Colonic mucosa (tissue), 4 donors: ENCODE data around the gene VPS51. TPM values are rescaled to one million over a fixed set of nuclear protein-coding genes. Genes with fewer than 3 reads are reported as not detected.

Experiments used
- DNase-seq: peaks from one replicate; pipeline ENCODE4 v3.0.0-alpha.2; 2020
- H3K27ac ChIP-seq: fragments of 200-600 bp; one replicate; pipeline ENCODE4 v1.8.0; 2021
- H3K27me3 ChIP-seq: fragments of 200-600 bp; one replicate; pipeline ENCODE4 v1.8.0; 2021
- H3K36me3 ChIP-seq: fragments of 200-600 bp; one replicate; pipeline ENCODE4 v1.8.0; 2021
- H3K4me1 ChIP-seq: fragments of 200-600 bp; one replicate; pipeline ENCODE4 v1.8.0; 2021; ENCODE audit warnings: mild to moderate bottlenecking
- H3K4me3 ChIP-seq: fragments of 200-600 bp; one replicate; pipeline ENCODE4 v1.8.0; 2021
- H3K9ac ChIP-seq, 2 donors: one replicate each; pipeline ENCODE4 v1.7.0; 2013; ENCODE audit warnings: control low read depth in 2 of 2, low read depth in 2 of 2, low read length in 2 of 2
- H3K9me3 ChIP-seq: fragments of 200-600 bp; one replicate; pipeline ENCODE4 v1.8.0; 2021
- CTCF ChIP-seq: fragments of 200-600 bp; IDR thresholded peaks from one replicate; pipeline ENCODE4 v1.8.0; 2022; ENCODE audit warnings: antibody characterized with exemption, mild to moderate bottlenecking
- intact Hi-C: fragments of 100-400 bp; cut with DNase I; formaldehyde crosslinking; loops from one replicate; pipeline ENCODE4 v1.14.1; 2022
- total RNA-seq, 2 donors: library from RNA; stranded (reverse); fragmentation: NEBNext Ultra II Directional in 1 of 2; extraction: Animal tissue kit (Norgen Biotek cat#: 25700) in 1 of 2; gene quantifications; one replicate each; pipeline ENCODE4 v1.2.1, GENCODE V29; 2021
- donor health status: healthy.
- donor health status: DM: no; HTN: no; CAD: no.
- donor health status: DM: no; HTN: no; CAD: no.

VPS51 gene
- total RNA-seq, 2 donors from 2014 or later = 147 to 159 TPM

GRCh38 chr11:65107078-65107477 lies 11.1 kb downstream of the VPS51 start:
- Histone ChIP-seq H3K36me3 (no peaks in the 10 kb centered on the region), H3K9ac (no peak overlapping the region), H3K27ac (no peak overlapping the region), H3K9me3 (no peaks in the 10 kb centered on the region), H3K27me3 (no peaks in the 10 kb centered on the region), H3K4me3 (no peak overlapping the region), H3K4me1 (peaks cover 8% of the 10 kb centered on the region)
- DNase-seq = no peak
- no peak for TF ChIP-seq CTCF
- intact Hi-C loops = no loop called here

DNA sequence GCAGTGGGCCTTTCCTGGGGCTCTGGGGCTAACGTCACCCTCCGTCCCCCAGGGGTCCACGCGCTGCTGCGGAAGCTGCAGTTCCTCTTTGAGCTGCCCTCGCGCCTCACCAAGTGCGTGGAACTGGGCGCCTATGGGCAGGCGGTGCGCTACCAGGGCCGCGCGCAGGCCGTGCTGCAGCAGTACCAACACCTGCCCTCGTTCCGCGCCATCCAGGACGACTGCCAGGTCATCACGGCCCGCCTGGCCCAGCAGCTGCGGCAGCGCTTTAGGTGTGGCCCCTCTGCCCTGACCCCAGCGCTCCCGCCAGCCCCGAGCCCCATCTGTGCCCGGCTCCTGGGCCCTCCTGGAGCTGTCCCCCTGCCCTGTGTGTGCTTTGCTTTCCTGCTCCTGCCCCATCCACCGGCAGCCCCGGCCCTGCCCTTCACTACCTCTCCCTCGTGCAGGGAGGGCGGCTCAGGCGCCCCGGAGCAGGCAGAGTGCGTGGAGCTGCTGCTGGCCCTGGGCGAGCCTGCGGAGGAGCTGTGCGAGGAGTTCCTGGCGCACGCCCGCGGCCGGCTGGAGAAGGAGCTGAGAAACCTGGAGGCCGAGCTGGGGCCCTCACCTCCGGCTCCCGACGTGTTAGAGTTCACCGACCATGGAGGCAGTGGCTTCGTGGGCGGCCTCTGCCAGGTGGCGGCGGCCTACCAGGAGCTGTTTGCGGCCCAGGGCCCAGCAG lies 11.9 kb downstream of the VPS51 start:
- no peaks in the 10 kb centered on the region for H3K27me3 ChIP-seq
- H3K4me1 ChIP-seq = peaks cover 10% of the 10 kb centered on the region
- no peaks in the 10 kb centered on the region for H3K9me3 ChIP-seq
- no peaks in the 10 kb centered on the region for H3K36me3 ChIP-seq
- no peak overlapping the region for H3K9ac ChIP-seq
- no peak overlapping the region for H3K4me3 ChIP-seq
- H3K27ac ChIP-seq = no peak overlapping the region
- no peak for DNase-seq
- no peak for TF ChIP-seq CTCF
- intact Hi-C loops = no loop called here

DNA sequence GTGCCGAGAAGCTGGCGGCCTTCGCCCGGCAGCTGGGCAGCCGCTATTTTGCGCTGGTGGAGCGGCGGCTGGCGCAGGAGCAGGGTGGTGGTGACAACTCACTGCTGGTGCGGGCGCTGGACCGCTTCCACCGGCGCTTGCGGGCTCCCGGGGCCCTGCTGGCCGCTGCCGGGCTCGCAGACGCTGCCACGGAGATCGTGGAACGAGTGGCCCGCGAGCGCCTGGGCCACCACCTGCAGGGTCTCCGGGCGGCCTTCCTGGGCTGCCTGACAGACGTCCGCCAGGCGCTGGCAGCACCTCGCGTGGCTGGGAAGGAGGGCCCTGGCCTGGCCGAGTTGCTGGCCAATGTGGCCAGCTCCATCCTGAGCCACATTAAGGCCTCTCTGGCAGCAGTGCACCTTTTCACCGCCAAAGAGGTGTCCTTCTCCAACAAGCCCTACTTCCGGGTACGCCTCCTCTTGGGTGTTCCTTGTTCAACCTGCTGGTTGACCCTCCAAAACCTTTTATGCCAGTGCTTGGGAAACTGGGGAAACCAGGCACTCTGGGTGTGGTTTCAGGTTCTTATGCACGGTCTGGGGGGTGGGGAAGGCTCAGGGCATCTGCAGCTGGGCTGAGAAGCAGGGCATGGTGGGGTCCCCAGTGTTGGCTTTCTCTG lies 12.6 kb downstream of the VPS51 start:
- peaks cover 17% of the 10 kb centered on the region for H3K4me1 ChIP-seq
- no peaks in the 10 kb centered on the region for H3K27me3 ChIP-seq
- H3K4me3 ChIP-seq = no peak overlapping the region

DNA sequence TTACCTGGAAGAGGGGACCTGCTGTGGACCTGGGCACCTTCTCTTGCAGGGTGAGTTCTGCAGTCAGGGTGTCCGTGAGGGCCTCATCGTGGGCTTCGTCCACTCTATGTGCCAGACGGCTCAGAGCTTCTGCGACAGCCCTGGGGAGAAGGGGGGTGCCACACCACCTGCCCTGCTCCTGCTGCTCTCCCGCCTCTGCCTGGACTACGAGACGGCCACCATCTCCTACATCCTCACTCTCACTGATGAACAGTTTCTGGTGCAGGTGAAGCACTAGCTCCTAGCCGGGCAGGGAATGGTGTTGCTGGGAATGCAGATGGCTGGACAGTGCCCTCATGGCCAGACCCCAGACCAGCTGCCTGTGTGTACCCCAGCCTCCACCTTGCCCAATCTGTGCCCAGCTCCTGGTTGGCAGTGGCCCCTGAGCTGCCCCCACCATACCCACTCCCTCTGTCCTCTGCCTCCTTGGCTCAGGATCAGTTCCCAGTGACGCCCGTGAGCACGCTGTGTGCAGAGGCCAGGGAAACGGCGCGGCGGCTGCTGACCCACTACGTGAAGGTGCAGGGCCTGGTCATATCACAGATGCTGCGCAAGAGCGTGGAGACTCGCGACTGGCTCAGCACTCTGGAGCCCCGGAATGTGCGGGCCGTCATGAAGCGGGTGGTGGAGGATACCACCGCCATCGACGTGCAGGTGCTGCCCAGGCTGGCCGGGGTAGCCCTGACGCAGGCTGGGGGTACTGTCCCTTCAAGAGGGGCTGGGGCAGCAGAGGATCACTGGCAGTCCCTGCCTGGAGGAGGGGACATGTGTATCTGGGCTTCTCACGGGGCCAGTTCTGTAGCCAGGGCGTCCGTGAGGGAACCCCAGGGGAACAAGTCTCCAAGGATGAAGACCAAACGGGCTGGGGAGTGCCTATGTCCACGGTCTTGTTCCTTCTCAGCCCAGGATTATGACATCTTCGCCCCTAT lies 13.5 kb downstream of the VPS51 start:
- Histone ChIP-seq H3K9me3 (no peaks in the 10 kb centered on the region), H3K4me3 (no peak overlapping the region), H3K36me3 (no peaks in the 10 kb centered on the region), H3K4me1 (peaks cover 19% of the 10 kb centered on the region), H3K9ac (no peak overlapping the region), H3K27me3 (no peaks in the 10 kb centered on the region), H3K27ac (no peak overlapping the region)
- DNase-seq = no peak
- intact Hi-C loops = loop anchor here (10.0 kb wide), 1 partner anchor 145 kb away; no protein-coding TSS in a partner anchor
- no peak for TF ChIP-seq CTCF

More for the DNA sequence above, 12.6 kb downstream of the VPS51 start:
- no peak for TF ChIP-seq CTCF
- no peak for DNase-seq
- no peaks in the 10 kb centered on the region for H3K9me3 ChIP-seq
- H3K9ac ChIP-seq = no peak overlapping the region
- H3K27ac ChIP-seq = no peak overlapping the region
- intact Hi-C loops = no loop called here
- H3K36me3 ChIP-seq = no peaks in the 10 kb centered on the region

- intact Hi-C loops = loop anchor here (10.0 kb wide), 1 partner anchor 144 kb away; no protein-coding TSS in a partner anchor
- Histone ChIP-seq H3K4me1 (peaks cover 19% of the 10 kb centered on the region), H3K9me3 (no peaks in the 10 kb centered on the region), H3K36me3 (no peaks in the 10 kb centered on the region), H3K4me3 (no peak overlapping the region), H3K27ac (no peak overlapping the region), H3K9ac (no peak overlapping the region), H3K27me3 (no peaks in the 10 kb centered on the region)
- DNase-seq = peak; percentile 96
- peak; percentile 99 for TF ChIP-seq CTCF
Observed at GRCh38 chr11:65110354-65110861, 14.4 kb downstream of the VPS51 start.
